ENCODE results near the gene ZNF474. TPM values are rescaled to one million over a fixed set of nuclear protein-coding genes. Genes with fewer than 3 reads are reported as not detected.

ZNF474 gene
- total RNA-seq, 3 donors from 2014 or later = 0.33 to 0.48 (median 0.44) TPM

- TF ChIP-seq POLR2A (IDR thresholded peaks at IDR 0.05) (no peak), CTCF (IDR thresholded peaks at IDR 0.05) (peak in 2 of 3 donors; percentile 42 to 51)
- Histone ChIP-seq H3K4me3 (no peak overlapping the region), H3K4me1 (no peaks in the 10 kb centered on the region), H3K27ac (no peak overlapping the region), H3K36me3 (no peaks in the 10 kb centered on the region), H3K27me3 (no peaks in the 10 kb centered on the region), H3K9me3 (no peaks in the 10 kb centered on the region)
- no peak for DNase-seq (ENCODE audit: low spot score in 2 of 2)
- intact Hi-C loops (cut with DNase I; ENCODE audit: low total_unique reads) = no loop called here
Measured at GRCh38 chr5:122195802-122196394, 66.6 kb downstream of the ZNF474 start.

GRCh38 chr5:122199146-122199545 is 69.8 kb downstream of the ZNF474 start:
- Histone ChIP-seq H3K4me1 (no peaks in the 10 kb centered on the region), H3K36me3 (no peaks in the 10 kb centered on the region), H3K27me3 (no peaks in the 10 kb centered on the region), H3K27ac (no peak overlapping the region), H3K4me3 (no peak overlapping the region), H3K9me3 (no peaks in the 10 kb centered on the region)
- no peak for TF ChIP-seq CTCF (IDR thresholded peaks at IDR 0.05)
- TF ChIP-seq POLR2A (IDR thresholded peaks at IDR 0.05) = no peak
- TF ChIP-seq POLR2AphosphoS5 (IDR thresholded peaks at IDR 0.05) = no peak
- intact Hi-C loops (cut with DNase I; ENCODE audit: low total_unique reads) = no loop called here
- no peak for DNase-seq (ENCODE audit: low spot score in 2 of 2)

GRCh38 chr5:122200450-122200849 is 71.1 kb downstream of the ZNF474 start:
- intact Hi-C loops (cut with DNase I; ENCODE audit: low total_unique reads) = no loop called here
- DNase-seq (ENCODE audit: low spot score in 2 of 2) = no peak
- Histone ChIP-seq H3K27me3 (no peaks in the 10 kb centered on the region), H3K36me3 (no peaks in the 10 kb centered on the region), H3K9me3 (no peaks in the 10 kb centered on the region), H3K4me3 (no peak overlapping the region), H3K27ac (no peak overlapping the region), H3K4me1 (no peaks in the 10 kb centered on the region)
- TF ChIP-seq CTCF (IDR thresholded peaks at IDR 0.05) (no peak), POLR2AphosphoS5 (IDR thresholded peaks at IDR 0.05) (no peak), POLR2A (IDR thresholded peaks at IDR 0.05) (no peak)

- no peak overlapping the region for H3K4me3 ChIP-seq
- no peak overlapping the region for H3K27ac ChIP-seq
- no peaks in the 10 kb centered on the region for H3K9me3 ChIP-seq
- intact Hi-C loops (cut with DNase I; ENCODE audit: low total_unique reads) = no loop called here
- H3K27me3 ChIP-seq = no peaks in the 10 kb centered on the region
- no peaks in the 10 kb centered on the region for H3K36me3 ChIP-seq
- DNase-seq (ENCODE audit: low spot score in 2 of 2) = no peak
- H3K4me1 ChIP-seq = no peaks in the 10 kb centered on the region
- TF ChIP-seq POLR2A (IDR thresholded peaks at IDR 0.05) (no peak), CTCF (IDR thresholded peaks at IDR 0.05) (no peak), POLR2AphosphoS5 (IDR thresholded peaks at IDR 0.05) (no peak)
Measured at GRCh38 chr5:122200865-122201264, 71.5 kb downstream of the ZNF474 start.

GRCh38 chr5:122201365-122201764 is 72.0 kb downstream of the ZNF474 start:
- H3K4me3 ChIP-seq = no peak overlapping the region
- no peak for DNase-seq (ENCODE audit: low spot score in 2 of 2)
- intact Hi-C loops (cut with DNase I; ENCODE audit: low total_unique reads) = no loop called here
- H3K4me1 ChIP-seq = no peaks in the 10 kb centered on the region
- no peaks in the 10 kb centered on the region for H3K27me3 ChIP-seq
- no peak overlapping the region for H3K27ac ChIP-seq
- H3K36me3 ChIP-seq = no peaks in the 10 kb centered on the region
- H3K9me3 ChIP-seq = no peaks in the 10 kb centered on the region
- no peak for TF ChIP-seq POLR2AphosphoS5 (IDR thresholded peaks at IDR 0.05)
- no peak for TF ChIP-seq CTCF (IDR thresholded peaks at IDR 0.05)
- no peak for TF ChIP-seq POLR2A (IDR thresholded peaks at IDR 0.05)
